GM12801 (cell line): ENCODE measurements around the gene FGF22.

Source experiments
- TF ChIP-seq, protein P1 (sequence below): IDR thresholded peaks from one replicate; pipeline ENCODE4 v1.5.1; 2011; ENCODE audit warnings: control low read depth; ENCODE audit not compliant: insufficient read length; ENCODE audit errors: extremely low read depth

The FGF22 gene

DNA sequence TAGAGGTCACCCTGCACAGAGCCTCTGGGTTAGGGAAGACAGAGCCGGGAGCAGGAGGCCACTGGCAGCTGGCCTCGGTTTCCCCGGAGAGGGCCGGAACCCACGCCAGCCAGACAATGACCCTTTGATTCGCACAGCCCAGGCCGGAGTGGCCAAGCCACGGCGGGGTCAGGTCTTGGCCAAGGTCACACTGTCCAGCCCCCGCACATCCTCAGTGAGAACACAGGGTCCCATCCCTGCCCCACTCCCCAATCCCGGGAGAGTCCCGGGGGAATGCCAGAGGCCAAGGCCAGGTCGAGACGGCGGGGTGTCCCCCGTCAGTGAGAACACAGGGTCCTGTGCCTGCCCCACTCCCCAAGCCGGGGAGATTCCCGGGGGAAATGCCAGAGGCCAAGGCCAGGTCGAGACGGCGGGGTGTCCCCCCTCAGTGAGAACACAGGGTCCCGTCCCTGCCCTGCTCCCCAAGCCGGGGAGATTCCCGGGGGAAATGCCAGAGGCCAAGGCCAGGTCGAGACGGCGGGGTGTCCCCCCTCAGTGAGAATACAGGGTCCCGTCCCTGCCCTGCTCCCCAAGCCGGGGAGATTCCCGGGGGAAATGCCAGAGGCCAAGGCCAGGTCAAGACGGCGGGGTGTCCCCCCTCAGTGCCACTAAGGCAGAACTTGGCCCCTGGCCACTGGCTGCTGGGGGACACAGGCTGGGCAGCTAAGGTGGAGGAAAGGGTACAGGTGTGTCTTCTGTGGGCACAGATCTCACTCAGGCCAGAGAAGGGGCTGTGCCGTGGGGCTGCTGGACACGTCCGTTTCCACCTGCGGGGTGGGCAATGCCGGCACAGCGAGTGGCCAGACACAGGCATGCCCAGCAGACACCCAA, 34.8 kb downstream of the FGF22 start:
- TF ChIP-seq, protein P1, sequence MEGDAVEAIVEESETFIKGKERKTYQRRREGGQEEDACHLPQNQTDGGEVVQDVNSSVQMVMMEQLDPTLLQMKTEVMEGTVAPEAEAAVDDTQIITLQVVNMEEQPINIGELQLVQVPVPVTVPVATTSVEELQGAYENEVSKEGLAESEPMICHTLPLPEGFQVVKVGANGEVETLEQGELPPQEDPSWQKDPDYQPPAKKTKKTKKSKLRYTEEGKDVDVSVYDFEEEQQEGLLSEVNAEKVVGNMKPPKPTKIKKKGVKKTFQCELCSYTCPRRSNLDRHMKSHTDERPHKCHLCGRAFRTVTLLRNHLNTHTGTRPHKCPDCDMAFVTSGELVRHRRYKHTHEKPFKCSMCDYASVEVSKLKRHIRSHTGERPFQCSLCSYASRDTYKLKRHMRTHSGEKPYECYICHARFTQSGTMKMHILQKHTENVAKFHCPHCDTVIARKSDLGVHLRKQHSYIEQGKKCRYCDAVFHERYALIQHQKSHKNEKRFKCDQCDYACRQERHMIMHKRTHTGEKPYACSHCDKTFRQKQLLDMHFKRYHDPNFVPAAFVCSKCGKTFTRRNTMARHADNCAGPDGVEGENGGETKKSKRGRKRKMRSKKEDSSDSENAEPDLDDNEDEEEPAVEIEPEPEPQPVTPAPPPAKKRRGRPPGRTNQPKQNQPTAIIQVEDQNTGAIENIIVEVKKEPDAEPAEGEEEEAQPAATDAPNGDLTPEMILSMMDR, result no peak

GRCh38 chr19:676007-676338, 36.3 kb downstream of the FGF22 start:
- TF ChIP-seq, protein P1, result no peak

- TF ChIP-seq, protein P1, result no peak
These were observed 36.8 kb downstream of the FGF22 start, which contains the start of gene FSTL3 for GRCh38 chr19:676339-677105. Gene FSTL3 (plus strand): TSS chr19:676392. CDS start chr19:676424, 32 bp downstream.

DNA sequence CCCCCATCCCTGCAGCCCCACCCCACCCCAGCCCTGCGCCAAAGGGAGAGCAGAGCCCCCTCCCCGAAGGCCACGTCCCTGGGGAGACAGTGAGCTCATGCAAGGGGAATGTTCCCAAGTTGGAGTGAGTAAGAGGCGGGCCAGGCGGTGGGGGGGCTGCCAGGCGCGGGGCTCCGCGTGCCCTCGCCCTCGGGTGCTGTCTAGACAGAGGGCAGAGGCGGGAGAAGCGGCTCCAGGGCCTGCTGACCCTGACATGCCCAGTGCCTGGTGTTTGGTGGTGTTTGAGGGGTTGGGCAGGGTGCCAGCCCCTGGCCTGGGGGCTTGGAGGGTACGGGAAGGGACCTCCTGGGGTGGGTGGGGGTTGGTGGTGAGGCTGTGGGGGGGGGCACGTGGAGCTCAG, 37.5 kb downstream of the FGF22 start:
- TF ChIP-seq, protein P1, result no peak

- TF ChIP-seq, protein P1, result no peak
These were observed 38.1 kb downstream of the FGF22 start for GRCh38 chr19:677601-678436.

DNA sequence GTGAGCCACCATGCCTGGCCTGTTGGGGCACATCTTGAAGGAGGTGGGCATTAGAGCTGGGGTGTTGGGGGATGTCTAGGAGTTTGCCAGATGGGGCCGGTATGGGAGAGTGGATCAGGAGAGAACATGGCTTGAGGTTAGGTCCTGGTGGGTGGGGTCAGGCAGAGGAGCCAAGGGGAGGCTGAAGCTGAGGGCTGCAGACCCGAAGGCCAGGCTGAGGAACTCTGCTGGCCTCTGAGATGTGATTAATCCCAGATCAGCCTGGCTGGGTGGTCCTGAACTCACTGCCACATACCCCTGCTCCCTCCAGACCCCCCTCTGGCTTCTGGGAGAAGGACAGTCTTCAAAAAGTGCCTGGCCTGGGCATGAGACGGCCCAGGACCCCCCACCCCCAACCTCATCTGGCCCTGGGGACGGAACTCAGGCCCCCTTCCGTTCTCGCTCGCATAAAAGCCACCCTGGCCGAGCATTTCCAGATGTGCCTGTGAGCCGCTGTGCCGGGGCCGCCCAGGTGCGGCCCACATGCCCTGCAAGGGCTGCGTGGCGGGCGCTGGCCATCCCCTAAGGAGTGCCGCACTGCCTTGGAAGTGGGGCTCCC, 39.2 kb downstream of the FGF22 start:
- TF ChIP-seq, protein P1, result no peak
